CD4-positive, alpha-beta T cell treated with Interleukin-15 for 4 hours (primary cell): ENCODE results near the gene AXL.

Experiments
- DNase-seq: peaks from one replicate; pipeline ENCODE4 v3.0.0-alpha.2; 2020; ENCODE audit warnings: low spot score

Gene AXL

DNA sequence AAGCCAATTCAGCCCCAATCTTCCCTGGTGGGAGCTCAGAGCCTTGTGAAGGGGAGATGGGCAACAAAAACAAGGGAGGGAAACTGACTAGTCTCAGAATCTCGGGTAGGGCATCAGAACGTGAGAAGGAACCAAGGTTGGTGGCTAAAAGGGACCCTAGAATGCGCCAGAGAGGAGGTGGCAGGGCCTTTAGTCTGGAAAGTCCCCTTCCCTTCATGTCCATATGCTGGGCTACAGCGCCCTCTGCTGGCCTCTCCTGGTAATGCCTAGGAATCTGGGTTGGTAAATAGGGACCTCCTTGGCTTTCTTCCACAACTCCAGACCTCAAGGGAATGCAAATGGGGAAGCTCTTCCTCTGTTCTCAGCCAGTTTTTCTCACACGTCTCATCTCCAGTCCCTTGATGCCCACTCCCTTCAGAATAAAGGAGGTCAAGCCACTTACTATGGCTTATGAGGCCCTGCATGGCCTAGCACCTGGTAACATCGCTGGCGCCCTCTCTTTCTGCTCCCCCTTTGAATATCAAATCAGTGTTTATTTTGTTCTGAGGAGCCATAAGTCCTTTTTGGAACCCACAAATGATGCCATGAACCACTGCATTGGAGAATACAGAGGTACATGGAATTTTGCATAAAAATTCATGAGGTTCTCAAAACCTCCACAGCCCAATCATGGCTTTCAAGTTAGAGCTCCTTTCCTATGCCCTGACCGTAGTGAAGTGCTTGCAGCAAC lies 89.6 kb downstream of the AXL start:
- DNase-seq: peak; percentile 94

DNA sequence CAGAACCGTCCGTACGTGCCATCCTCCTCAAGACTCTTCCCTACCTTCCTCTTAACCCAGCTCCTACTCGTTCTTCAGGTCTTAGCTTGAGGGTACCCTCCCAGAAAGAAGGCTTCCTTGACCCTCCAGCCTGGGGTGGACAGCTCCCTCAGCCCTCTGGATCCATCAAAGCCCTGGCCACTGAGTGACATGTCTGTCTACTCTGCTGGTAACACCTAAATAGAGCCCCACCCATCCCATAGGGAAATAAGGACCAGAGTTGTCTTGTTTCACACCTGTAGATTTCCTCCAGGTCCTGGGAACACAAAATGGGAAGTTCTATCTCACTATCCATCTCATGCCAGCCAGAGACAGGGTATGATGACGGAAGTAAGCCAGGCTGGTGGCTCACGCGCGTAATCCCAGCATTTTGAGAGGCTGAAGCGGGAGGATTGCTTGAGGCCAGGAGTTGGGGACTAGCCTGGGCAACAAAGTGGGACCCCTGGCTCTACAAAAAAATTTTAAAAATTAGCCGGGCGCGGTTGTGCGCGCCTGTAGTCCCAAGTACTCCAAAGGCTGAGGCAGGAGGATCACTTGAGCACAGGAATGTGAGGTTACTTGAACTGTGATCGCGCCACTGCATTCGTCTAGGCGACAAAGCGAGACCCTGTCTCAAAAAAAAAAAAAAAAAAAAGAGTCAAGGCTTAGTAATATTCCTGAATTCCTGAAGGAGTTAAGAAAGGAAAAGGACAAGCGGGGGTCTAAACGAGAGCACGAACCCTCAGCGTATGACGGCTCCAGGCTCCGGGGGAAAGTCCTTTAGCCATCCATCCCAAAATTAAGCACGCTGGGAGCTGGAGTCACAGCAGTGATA lies 90.4 kb downstream of the AXL start:
- DNase-seq: no peak

DNA sequence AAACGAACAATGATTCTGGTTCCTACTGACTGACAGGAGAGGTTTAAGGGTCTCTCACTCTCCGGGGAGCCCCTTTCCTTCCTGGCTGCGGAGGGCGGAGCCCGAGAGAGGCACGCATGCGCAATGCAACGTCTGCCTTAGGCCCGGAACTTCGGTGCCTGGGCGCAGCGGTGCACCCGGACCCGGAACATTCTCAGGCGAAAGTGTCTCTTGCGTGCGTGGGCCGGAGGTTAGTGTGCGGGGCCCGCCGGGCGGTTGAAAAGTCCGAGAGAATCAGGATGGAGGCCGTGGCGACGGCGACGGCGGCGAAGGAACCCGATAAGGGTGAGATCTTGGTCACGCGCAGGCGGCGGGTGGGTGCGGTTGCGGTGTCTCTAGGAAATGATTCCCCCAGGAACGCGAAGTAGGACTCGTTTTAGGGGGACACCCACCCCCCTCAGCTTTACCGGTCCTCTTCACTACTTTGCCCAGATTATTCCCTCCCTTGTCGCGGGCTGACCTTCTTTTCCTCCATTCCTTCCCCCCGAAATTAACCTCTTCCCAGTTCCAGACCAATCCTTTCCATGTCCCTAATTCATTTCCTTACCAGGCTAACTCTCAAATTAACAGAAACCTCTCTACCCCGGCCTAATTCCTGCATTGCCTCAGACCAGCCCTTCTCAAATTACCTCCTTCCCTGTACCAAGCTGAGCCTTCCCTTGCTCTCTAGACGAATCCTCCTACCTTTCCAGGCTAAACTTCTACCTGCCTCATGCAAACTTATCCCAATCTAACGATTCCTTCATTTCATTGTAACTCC lies 91.2 kb downstream of the AXL start, which contains the start of gene CCDC97:
Gene CCDC97, plus strand, starts transcription at position 140 of the 799 bp plus-strand sequence. Its CDS starts 139 bp downstream, at position 279.
- peak; percentile 91 for DNase-seq

DNA sequence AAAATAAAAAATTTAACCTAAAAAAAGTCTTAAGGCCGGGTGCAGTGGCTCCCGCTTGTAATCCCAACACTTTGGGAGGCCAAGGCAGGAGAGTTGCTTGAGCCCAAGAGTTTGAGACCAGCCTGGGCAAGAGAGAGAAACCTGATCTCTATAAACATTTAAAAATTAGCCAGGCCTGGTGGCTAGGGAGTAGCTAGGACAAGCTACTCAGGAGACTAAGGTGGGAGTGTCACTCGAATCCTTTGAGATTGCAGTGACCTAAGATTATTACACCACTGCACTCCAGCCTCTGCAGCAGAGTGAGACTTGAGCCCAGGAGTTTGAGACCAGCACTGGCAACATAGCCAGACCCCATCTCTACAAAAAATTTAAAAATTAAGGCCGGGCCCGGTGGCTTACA lies 92.0 kb downstream of the AXL start:
- DNase-seq: no peak
